ENCODE results near the gene HGD.

DNA sequence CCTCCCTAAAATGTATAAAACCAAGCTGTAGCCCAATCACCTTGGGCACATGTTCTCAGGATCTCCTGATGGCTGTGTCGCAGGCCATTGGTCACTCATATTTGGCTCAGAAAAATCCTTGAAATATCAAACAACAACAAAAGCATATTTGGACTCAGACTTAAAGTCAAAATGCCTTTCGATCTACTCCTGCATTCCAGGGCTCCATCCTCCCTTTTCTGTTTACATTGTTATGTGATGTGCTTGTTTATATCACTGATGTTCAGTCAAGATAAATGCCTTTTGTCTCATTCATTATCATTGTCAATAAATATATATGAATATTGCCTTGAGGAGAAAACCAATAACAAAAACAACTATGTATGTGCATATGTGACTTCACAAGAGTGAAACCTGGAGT, 31.7 kb downstream of the HGD start:
- no peak for TF ChIP-seq POLR2A (IDR thresholded peaks at IDR 0.05; ENCODE audit: low read depth, low read length)
- TF ChIP-seq, protein P1, sequence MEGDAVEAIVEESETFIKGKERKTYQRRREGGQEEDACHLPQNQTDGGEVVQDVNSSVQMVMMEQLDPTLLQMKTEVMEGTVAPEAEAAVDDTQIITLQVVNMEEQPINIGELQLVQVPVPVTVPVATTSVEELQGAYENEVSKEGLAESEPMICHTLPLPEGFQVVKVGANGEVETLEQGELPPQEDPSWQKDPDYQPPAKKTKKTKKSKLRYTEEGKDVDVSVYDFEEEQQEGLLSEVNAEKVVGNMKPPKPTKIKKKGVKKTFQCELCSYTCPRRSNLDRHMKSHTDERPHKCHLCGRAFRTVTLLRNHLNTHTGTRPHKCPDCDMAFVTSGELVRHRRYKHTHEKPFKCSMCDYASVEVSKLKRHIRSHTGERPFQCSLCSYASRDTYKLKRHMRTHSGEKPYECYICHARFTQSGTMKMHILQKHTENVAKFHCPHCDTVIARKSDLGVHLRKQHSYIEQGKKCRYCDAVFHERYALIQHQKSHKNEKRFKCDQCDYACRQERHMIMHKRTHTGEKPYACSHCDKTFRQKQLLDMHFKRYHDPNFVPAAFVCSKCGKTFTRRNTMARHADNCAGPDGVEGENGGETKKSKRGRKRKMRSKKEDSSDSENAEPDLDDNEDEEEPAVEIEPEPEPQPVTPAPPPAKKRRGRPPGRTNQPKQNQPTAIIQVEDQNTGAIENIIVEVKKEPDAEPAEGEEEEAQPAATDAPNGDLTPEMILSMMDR (IDR thresholded peaks at IDR 0.05; ENCODE audit: extremely low read depth in 1 of 2, insufficient read depth in 1 of 2, low read depth in 1 of 2, low read length in 2 of 2) = no peak
- TF ChIP-seq MYC (IDR thresholded peaks at IDR 0.05; ENCODE audit: low read depth, low read length) = no peak
- no peak for TF ChIP-seq POLR2AphosphoS5 (IDR thresholded peaks at IDR 0.05; ENCODE audit: insufficient read depth, low read depth, low read length)
- no peak for TF ChIP-seq EZH2 (IDR thresholded peaks at IDR 0.05; ENCODE audit: borderline replicate concordance, low read depth, low read length, severe bottlenecking)
